ENCODE data around the gene RBFOX2. TPM values are rescaled to one million over a fixed set of nuclear protein-coding genes. Genes with fewer than 3 reads are reported as not detected.
"Not testable (repeated sequence)": the region's sequence is repeated elsewhere in the genome, so short reads cannot be mapped to it uniquely, and the experiment has no call there.

RBFOX2 gene
- total RNA-seq, 1 experiment from 2014 or later, result 144 TPM

DNA sequence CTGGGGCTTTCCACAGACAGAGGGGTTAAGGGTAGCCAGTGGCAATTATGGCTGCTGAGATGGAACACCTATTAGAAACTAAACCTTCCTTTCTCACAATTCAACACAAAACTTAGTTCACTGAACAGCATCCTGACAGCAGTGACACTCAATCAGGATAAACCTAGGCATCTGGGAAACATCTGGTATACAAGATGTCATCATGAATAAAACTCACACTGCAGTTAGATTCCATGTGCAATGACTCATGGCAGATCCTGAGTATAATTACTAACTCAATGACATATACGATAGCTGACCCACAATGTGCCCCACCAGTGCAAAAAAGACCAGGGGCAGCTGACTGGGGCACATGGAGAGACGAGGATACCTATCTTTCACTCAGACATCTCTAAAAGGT, 17.7 kb downstream of the RBFOX2 start:
- Histone ChIP-seq H3K4me1 (replicated peaks) (peaks cover 24% of the 10 kb centered on the region), H3K36me3 (no peaks in the 10 kb centered on the region; the same call in 1 of the 2 replicates), H3K4me3 (no peak overlapping the region), H3K9me3 (replicated peaks) (no peaks in the 10 kb centered on the region), H3K27me3 (replicated peaks) (no peaks in the 10 kb centered on the region), H3K27ac (0 out of 2 replicates have a peak overlapping the region, but pooled peaks have one; percentile 25)
- DNase-seq (ENCODE audit: low read depth in 1 of 2, low spot score in 2 of 2), result peak in 1 of 2 experiments; percentile 57

DNA sequence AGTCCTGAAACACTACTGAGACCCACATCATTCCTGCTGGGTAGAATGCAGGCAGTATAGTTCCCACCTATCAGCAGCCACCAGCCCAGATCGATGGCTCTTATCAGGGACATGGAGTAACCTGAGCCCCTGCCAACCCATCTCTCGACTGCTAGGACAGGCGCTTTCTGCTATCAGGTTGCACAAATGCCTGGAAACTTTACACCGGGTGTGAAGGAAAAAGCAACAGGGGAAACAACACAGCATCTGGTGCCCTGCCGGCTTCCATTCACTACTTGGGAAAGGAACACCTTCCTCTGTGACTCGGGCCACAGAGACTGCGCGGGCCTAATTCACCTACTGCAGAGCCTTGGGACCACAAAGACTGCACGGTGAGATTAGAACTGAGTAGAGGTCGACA, 18.5 kb downstream of the RBFOX2 start:
- H3K4me1 ChIP-seq (replicated peaks), result peaks cover 24% of the 10 kb centered on the region
- no peaks in the 10 kb centered on the region; the same call in 1 of the 2 replicates for H3K36me3 ChIP-seq
- H3K27me3 ChIP-seq (replicated peaks), result no peaks in the 10 kb centered on the region
- no peak overlapping the region for H3K27ac ChIP-seq
- no peak overlapping the region for H3K4me3 ChIP-seq
- H3K9me3 ChIP-seq (replicated peaks), result no peaks in the 10 kb centered on the region
- no peak for DNase-seq (ENCODE audit: low read depth in 1 of 2, low spot score in 2 of 2)

- Histone ChIP-seq H3K27me3 (replicated peaks) (no peaks in the 10 kb centered on the region), H3K4me1 (replicated peaks) (peaks cover 24% of the 10 kb centered on the region), H3K27ac (peak overlapping the region; percentile 18), H3K36me3 (no peaks in the 10 kb centered on the region; the same call in 1 of the 2 replicates), H3K4me3 (no peak overlapping the region), H3K9me3 (replicated peaks) (no peaks in the 10 kb centered on the region)
- peak in 1 of 2 experiments; percentile 34 for DNase-seq (ENCODE audit: low read depth in 1 of 2, low spot score in 2 of 2)
These were observed 19.5 kb downstream of the RBFOX2 start for GRCh38 chr22:36009085-36009484.

DNA sequence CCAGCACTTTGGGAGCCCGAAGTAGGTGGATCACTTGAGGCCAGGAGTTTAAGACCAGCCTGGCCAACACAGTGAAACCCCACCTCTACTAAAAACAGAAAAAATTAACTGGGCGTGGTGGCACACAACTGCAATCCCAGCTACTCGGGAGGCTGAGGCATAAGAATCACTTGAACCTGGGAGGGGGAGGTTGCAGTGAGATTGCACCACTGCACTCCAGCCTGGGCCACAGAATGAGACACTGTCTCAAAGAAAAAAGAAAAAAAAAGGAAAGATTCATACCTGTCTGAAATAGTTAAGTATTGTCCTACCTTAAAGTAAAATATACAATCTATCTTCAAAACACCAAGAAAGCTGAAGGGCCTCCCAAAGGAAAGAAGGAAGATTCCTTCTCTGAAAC, 20.1 kb downstream of the RBFOX2 start:
- H3K27me3 ChIP-seq (replicated peaks), result no peaks in the 10 kb centered on the region
- DNase-seq (ENCODE audit: low read depth in 1 of 2, low spot score in 2 of 2), result no peak
- H3K27ac ChIP-seq, result peak overlapping the region; percentile 18
- no peaks in the 10 kb centered on the region; the same call in 1 of the 2 replicates for H3K36me3 ChIP-seq
- no peak overlapping the region for H3K4me3 ChIP-seq
- peaks cover 24% of the 10 kb centered on the region for H3K4me1 ChIP-seq (replicated peaks)
- H3K9me3 ChIP-seq (replicated peaks), result no peaks in the 10 kb centered on the region

DNA sequence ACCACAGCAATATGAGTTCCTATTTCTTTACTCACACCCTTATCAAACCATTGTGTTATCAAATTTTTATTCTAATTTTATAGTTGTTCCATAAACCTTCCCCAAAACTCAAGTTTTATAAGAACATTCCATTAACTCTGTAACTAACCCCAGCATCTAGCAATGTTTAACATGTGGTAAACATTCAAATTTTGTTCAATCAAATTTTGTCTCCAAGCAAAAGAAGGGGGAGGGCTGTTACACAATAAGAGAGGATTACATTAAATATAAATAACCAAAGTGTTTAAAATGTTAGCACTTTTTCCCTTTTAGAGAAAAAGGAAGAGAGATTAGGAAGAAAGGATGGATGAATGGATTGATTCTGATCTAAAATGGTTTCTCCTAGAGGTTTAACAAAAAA, 20.5 kb downstream of the RBFOX2 start:
- no peaks in the 10 kb centered on the region; the same call in 1 of the 2 replicates for H3K36me3 ChIP-seq
- H3K27me3 ChIP-seq (replicated peaks), result no peaks in the 10 kb centered on the region
- H3K4me3 ChIP-seq, result no peak overlapping the region
- 0 out of 2 replicates have a peak overlapping the region, but pooled peaks have one; percentile 18 for H3K27ac ChIP-seq
- H3K9me3 ChIP-seq (replicated peaks), result no peaks in the 10 kb centered on the region
- no peak for DNase-seq (ENCODE audit: low read depth in 1 of 2, low spot score in 2 of 2)
- peaks cover 24% of the 10 kb centered on the region for H3K4me1 ChIP-seq (replicated peaks)

- Histone ChIP-seq H3K9me3 (replicated peaks) (no peaks in the 10 kb centered on the region), H3K36me3 (no peaks in the 10 kb centered on the region; the same call in 1 of the 2 replicates), H3K4me1 (replicated peaks) (peaks cover 19% of the 10 kb centered on the region), H3K27ac (no peak overlapping the region), H3K27me3 (replicated peaks) (no peaks in the 10 kb centered on the region), H3K4me3 (no peak overlapping the region)
- DNase-seq (ENCODE audit: low read depth in 1 of 2, low spot score in 2 of 2), result no peak
These were observed 24.5 kb downstream of the RBFOX2 start for GRCh38 chr22:36003972-36004674.

DNA sequence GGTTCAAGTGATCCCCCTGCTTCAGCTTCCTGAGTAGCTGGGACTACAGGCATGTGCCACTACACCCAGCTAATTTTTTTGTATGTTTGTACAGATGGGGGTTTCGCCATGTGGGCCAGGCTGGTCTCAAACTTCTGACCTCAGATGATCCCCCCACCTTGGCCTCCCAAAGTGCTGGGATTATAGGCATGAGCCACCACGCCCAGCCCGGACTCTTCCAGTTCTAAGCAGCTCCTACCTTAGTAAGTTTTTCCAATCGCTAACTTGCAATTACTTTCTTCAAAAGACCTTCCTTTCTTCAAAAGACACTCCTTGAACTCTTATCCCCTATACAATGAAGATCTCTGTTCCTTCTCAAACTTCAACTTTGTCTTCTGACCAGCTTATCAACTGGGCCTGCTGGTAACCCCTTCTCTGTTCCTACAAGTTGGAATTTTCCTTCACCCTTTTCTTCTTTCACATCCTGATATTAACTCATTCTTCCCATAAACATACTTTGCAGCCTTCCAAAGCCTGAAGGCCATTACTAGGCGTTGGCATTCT, 25.8 kb downstream of the RBFOX2 start:
- H3K27ac ChIP-seq, result no peak overlapping the region
- no peaks in the 10 kb centered on the region; the same call in 1 of the 2 replicates for H3K36me3 ChIP-seq
- no peaks in the 10 kb centered on the region for H3K9me3 ChIP-seq (replicated peaks)
- no peaks in the 10 kb centered on the region for H3K27me3 ChIP-seq (replicated peaks)
- H3K4me3 ChIP-seq, result no peak overlapping the region
- H3K4me1 ChIP-seq (replicated peaks), result peaks cover 11% of the 10 kb centered on the region
- DNase-seq (ENCODE audit: low read depth in 1 of 2, low spot score in 2 of 2), result no peak

GRCh38 chr22:36002084-36002483, 26.5 kb downstream of the RBFOX2 start:
- Histone ChIP-seq H3K27ac (no peak overlapping the region), H3K36me3 (no peaks in the 10 kb centered on the region; the same call in 1 of the 2 replicates), H3K27me3 (replicated peaks) (no peaks in the 10 kb centered on the region), H3K9me3 (replicated peaks) (no peaks in the 10 kb centered on the region), H3K4me3 (no peak overlapping the region), H3K4me1 (replicated peaks) (peaks cover 18% of the 10 kb centered on the region)
- no peak for DNase-seq (ENCODE audit: low read depth in 1 of 2, low spot score in 2 of 2)

GRCh38 chr22:35998748-35999147, 29.9 kb downstream of the RBFOX2 start:
- no peak for DNase-seq (ENCODE audit: low read depth in 1 of 2, low spot score in 2 of 2)
- Histone ChIP-seq H3K9me3 (replicated peaks) (no peaks in the 10 kb centered on the region), H3K27ac (no peak overlapping the region), H3K4me1 (replicated peaks) (peaks cover 43% of the 10 kb centered on the region), H3K36me3 (peaks cover 3% of the 10 kb centered on the region), H3K27me3 (replicated peaks) (no peaks in the 10 kb centered on the region), H3K4me3 (no peak overlapping the region)

DNA sequence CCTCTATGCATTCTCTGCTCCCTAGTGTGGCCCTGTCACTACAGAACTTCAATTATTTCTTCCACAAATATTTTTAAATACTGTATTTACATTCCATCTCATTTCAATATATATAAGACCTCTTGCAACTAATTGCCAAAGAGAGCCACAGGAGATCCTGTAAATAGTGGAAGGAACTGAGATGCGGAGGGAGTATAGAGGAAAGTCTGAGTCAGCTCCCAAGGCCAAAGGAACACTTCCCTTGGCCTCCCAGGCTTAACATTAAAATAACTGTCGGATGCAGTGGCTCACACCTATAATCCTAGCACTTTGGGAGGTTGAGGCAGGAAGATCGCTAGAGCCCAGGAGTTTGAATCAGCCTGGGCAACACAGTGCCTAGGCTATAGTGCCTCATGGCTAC, 31.2 kb downstream of the RBFOX2 start:
- DNase-seq (ENCODE audit: low read depth in 1 of 2, low spot score in 2 of 2), result no peak
- Histone ChIP-seq H3K27me3 (replicated peaks) (no peaks in the 10 kb centered on the region), H3K4me3 (no peak overlapping the region), H3K36me3 (peaks cover 15% of the 10 kb centered on the region), H3K27ac (no peak overlapping the region), H3K9me3 (replicated peaks) (no peaks in the 10 kb centered on the region), H3K4me1 (replicated peaks) (peaks cover 43% of the 10 kb centered on the region)

DNA sequence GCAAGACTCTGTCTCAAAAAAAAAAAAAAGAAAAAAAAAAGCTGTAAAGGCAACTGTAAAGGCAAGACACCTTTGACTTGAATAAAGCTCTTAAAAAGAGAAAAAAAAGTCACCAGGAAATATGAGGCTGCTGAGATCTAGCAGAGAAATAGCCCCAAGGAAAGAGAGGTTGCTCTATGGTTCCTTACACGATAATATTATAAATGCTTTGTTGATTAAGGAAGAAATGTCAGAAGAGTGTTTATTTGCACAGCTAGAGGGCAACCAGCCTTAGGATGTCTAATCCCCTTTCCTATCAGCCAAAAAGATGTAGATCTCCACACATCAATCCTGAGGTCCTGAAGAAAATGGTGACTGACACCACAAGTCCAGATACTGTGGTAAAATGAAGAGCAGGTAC, 32.0 kb downstream of the RBFOX2 start:
- peaks cover 39% of the 10 kb centered on the region for H3K4me1 ChIP-seq (replicated peaks)
- no peak overlapping the region for H3K27ac ChIP-seq
- no peak for DNase-seq (ENCODE audit: low read depth in 1 of 2, low spot score in 2 of 2)
- H3K27me3 ChIP-seq (replicated peaks), result no peaks in the 10 kb centered on the region
- H3K36me3 ChIP-seq, result peaks cover 16% of the 10 kb centered on the region
- H3K4me3 ChIP-seq, result no peak overlapping the region
- no peaks in the 10 kb centered on the region for H3K9me3 ChIP-seq (replicated peaks)

GRCh38 chr22:35995772-35996171, 32.9 kb downstream of the RBFOX2 start:
- peak overlapping the region; percentile 2; the same call in 1 of the 2 replicates for H3K27ac ChIP-seq
- H3K4me1 ChIP-seq (replicated peaks), result peaks cover 43% of the 10 kb centered on the region
- H3K27me3 ChIP-seq (replicated peaks), result no peaks in the 10 kb centered on the region
- H3K4me3 ChIP-seq, result no peak overlapping the region
- peaks cover 16% of the 10 kb centered on the region for H3K36me3 ChIP-seq
- DNase-seq (ENCODE audit: low read depth in 1 of 2, low spot score in 2 of 2), result peak; percentile 63 to 75
- no peaks in the 10 kb centered on the region for H3K9me3 ChIP-seq (replicated peaks)

GRCh38 chr22:35995348-35995747, 33.3 kb downstream of the RBFOX2 start:
- peaks cover 46% of the 10 kb centered on the region for H3K4me1 ChIP-seq (replicated peaks)
- peak overlapping the region; percentile 2; the same call in 1 of the 2 replicates for H3K27ac ChIP-seq
- no peaks in the 10 kb centered on the region for H3K9me3 ChIP-seq (replicated peaks)
- H3K27me3 ChIP-seq (replicated peaks), result no peaks in the 10 kb centered on the region
- no peak overlapping the region for H3K4me3 ChIP-seq
- peaks cover 16% of the 10 kb centered on the region for H3K36me3 ChIP-seq
- DNase-seq (ENCODE audit: low read depth in 1 of 2, low spot score in 2 of 2), result peak in 1 of 2 experiments; percentile 41

GRCh38 chr22:35993727-35994126, 34.9 kb downstream of the RBFOX2 start:
- peaks cover 46% of the 10 kb centered on the region for H3K4me1 ChIP-seq (replicated peaks)
- H3K36me3 ChIP-seq, result peaks cover 16% of the 10 kb centered on the region
- H3K27me3 ChIP-seq (replicated peaks); DNase-seq (ENCODE audit: low read depth in 1 of 2, low spot score in 2 of 2); H3K4me3 ChIP-seq; H3K27ac ChIP-seq; H3K9me3 ChIP-seq (replicated peaks): not testable (repeated sequence)
